Measurements from ENCODE around the gene ASAP3. TPM values are rescaled to one million over a fixed set of nuclear protein-coding genes. Genes with fewer than 3 reads are reported as not detected.
"Not testable (repeated sequence)": the region's sequence is repeated elsewhere in the genome, so short reads cannot be mapped to it uniquely, and the experiment has no call there.

ASAP3 gene
- total RNA-seq, 3 donors from 2014 or later, result 0.49 to 0.90 (median 0.66) TPM

GRCh38 chr1:23384312-23385058 is 99.5 kb downstream of the ASAP3 start:
- Mint-ChIP-seq H3K4me1 (ENCODE audit: low read depth) (no peaks in the 10 kb centered on the region), H3K27me3 (ENCODE audit: low read depth) (no peaks in the 10 kb centered on the region), H3K9me3 (no peaks in the 10 kb centered on the region), H3K36me3 (ENCODE audit: insufficient read depth) (peaks cover 8% of the 10 kb centered on the region), H3K4me3 (no peak overlapping the region)
- DNase-seq (no peak), ATAC-seq (no peak)

- peaks cover 8% of the 10 kb centered on the region for H3K36me3 Mint-ChIP-seq (ENCODE audit: insufficient read depth)
- H3K4me1 Mint-ChIP-seq (ENCODE audit: low read depth), result no peaks in the 10 kb centered on the region
- no peaks in the 10 kb centered on the region for H3K9me3 Mint-ChIP-seq
- H3K27me3 Mint-ChIP-seq (ENCODE audit: low read depth), result no peaks in the 10 kb centered on the region
- ATAC-seq (no peak), DNase-seq (no peak)
- no peak overlapping the region for H3K4me3 Mint-ChIP-seq
Measured at GRCh38 chr1:23383577-23384311, 100.2 kb downstream of the ASAP3 start.

GRCh38 chr1:23381233-23381885 is 102.6 kb downstream of the ASAP3 start:
- ATAC-seq (no peak), DNase-seq (no peak)
- Mint-ChIP-seq H3K27me3 (ENCODE audit: low read depth) (no peaks in the 10 kb centered on the region), H3K4me1 (ENCODE audit: low read depth) (no peaks in the 10 kb centered on the region), H3K9me3 (no peaks in the 10 kb centered on the region), H3K4me3 (no peak overlapping the region), H3K36me3 (ENCODE audit: insufficient read depth) (peaks cover 8% of the 10 kb centered on the region)

GRCh38 chr1:23380719-23381118 is 103.3 kb downstream of the ASAP3 start:
- H3K27me3 Mint-ChIP-seq (ENCODE audit: low read depth), result no peaks in the 10 kb centered on the region
- H3K9me3 Mint-ChIP-seq, result no peaks in the 10 kb centered on the region
- DNase-seq (no peak), ATAC-seq (no peak)
- peaks cover 8% of the 10 kb centered on the region for H3K36me3 Mint-ChIP-seq (ENCODE audit: insufficient read depth)
- H3K4me3 Mint-ChIP-seq, result no peak overlapping the region
- no peaks in the 10 kb centered on the region for H3K4me1 Mint-ChIP-seq (ENCODE audit: low read depth)

GRCh38 chr1:23380236-23380635 is 103.7 kb downstream of the ASAP3 start:
- H3K36me3 Mint-ChIP-seq (ENCODE audit: insufficient read depth); H3K9me3 Mint-ChIP-seq; ATAC-seq; H3K27me3 Mint-ChIP-seq (ENCODE audit: low read depth); H3K4me1 Mint-ChIP-seq (ENCODE audit: low read depth); DNase-seq; H3K4me3 Mint-ChIP-seq: not testable (repeated sequence)

Other genes with a start within 250 kb of the ASAP3 start
- gene HNRNPR, start 139.9 kb downstream of the ASAP3 start, total RNA-seq, result 100 to 1,000 TPM; 253 to 269 (median 254) TPM
- 1 to 10 TPM; 3.1 to 4.7 (median 4.3) TPM for gene ZNF436, start 114.3 kb downstream of the ASAP3 start, total RNA-seq
- 1 to 10 TPM; 1.6 to 2.6 (median 2.1) TPM for gene TCEA3, start 59.4 kb downstream of the ASAP3 start, total RNA-seq
- 1 to 10 TPM; 5.5 to 9.3 (median 7.2) TPM for gene E2F2, start 47.1 kb upstream of the ASAP3 start, total RNA-seq
- gene ID3, start 75.3 kb upstream of the ASAP3 start, total RNA-seq, result 10 to 100 TPM; 15.1 to 17.1 (median 15.1) TPM
- gene RPL11, start 207.6 kb upstream of the ASAP3 start, total RNA-seq, result 1,000 to 10,000 TPM; 1,397 to 1,476 (median 1,425) TPM